ENCODE measurements around the gene LRRN4.

Gene LRRN4

DNA sequence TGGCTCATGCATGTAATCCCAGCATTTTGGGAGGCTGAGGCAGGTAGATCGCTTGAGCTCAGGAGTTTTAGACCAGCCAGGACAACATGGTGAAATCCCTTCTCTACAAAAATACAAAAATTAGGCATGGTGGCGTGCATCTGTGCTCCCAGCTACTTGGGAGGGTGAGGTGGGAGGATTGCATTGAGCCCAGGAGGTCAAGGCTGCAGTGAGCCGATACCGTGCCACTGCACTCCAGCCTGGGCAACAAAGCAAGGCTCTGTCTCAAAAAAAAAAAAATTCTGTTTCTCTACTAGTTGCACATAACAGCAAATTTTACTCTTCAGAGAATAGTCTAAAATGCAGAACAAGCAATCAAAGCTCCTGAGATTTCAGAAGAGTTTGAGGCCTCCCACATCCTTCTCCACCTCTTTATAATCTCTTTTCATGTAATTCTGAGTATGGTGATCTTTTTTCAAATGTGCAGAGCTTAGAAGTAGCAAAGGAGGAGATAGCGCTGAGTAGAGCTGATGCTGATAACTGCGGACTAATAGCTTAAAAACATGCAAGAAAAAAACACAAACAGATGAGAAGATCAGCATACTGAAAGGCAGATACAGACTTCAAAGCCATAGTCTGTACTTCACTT lies 23.3 kb downstream of the LRRN4 start:
- DNase-seq (ENCODE audit: low read depth, low spot score): no peak

GRCh38 chr20:6029538-6029937 lies 24.3 kb downstream of the LRRN4 start:
- no peak for DNase-seq (ENCODE audit: low read depth, low spot score)

DNA sequence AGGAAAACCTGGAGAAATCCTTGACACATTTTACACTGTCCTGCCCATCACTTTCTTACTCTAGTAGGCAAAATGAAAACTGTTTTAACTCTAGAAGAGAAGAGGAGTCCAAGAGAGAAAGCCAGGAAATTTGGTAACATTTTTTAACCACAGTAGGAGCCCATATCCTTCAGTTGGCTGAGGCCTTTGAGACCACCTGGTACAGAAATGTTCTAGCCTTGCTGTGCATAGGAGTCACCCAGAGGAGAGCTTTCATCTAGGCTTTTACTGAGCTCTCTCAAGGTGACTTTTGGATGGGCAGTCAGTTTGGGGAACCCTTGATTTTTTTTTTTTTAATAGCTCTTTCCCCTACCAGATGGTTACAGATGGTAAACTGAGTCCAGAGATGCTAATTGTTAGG lies 25.0 kb downstream of the LRRN4 start:
- no peak for DNase-seq (ENCODE audit: low read depth, low spot score)

- no peak for DNase-seq (ENCODE audit: low read depth, low spot score)
Observed at GRCh38 chr20:6026051-6026450, 27.8 kb downstream of the LRRN4 start.

DNA sequence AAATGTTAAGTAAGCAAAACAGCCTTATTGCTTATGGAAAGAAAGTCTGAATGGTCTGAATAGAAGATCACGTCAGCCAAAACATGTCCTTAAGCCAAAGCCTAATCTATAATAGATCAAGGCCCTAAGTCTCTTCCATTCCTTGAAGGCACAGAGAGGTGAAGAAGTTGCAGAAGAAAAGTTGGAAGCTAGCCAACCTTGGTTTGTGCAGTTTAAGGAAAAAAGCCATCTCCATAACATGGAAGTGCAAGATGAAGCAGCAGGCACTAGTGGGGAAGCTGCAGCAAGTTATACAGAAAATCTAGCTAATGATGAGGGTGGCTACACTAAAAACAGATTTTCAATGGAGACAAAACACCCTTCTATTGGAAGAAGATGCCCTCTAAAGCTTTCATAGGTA lies 29.1 kb downstream of the LRRN4 start:
- DNase-seq (ENCODE audit: low read depth, low spot score): no peak

GRCh38 chr20:6017880-6018279 lies 36.0 kb downstream of the LRRN4 start:
- DNase-seq (ENCODE audit: low read depth, low spot score): no peak

- no peak for DNase-seq (ENCODE audit: low read depth, low spot score)
Observed at GRCh38 chr20:6017467-6017866, 36.4 kb downstream of the LRRN4 start.

- no peak for DNase-seq (ENCODE audit: low read depth, low spot score)
Observed at GRCh38 chr20:6014957-6015356, 38.9 kb downstream of the LRRN4 start.

DNA sequence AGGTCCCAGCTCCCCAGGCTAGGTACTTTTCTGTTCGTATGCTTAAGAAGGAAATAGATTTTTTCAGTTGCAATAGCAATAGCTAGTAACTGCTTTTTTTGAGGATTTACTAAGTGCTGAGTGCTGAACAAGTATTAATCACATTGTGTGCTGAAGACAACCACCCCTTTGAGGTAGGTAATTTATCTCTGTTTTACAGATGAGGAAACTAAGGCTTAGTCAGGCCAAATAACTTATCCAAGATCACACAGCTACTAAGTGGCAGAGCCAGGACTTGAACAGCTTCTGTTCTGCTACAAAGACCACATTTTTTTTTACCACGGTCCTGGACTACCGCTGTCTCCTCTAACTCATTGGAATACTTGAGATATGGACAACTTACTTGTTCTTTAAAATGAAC lies 39.8 kb downstream of the LRRN4 start:
- no peak for DNase-seq (ENCODE audit: low read depth, low spot score)

DNA sequence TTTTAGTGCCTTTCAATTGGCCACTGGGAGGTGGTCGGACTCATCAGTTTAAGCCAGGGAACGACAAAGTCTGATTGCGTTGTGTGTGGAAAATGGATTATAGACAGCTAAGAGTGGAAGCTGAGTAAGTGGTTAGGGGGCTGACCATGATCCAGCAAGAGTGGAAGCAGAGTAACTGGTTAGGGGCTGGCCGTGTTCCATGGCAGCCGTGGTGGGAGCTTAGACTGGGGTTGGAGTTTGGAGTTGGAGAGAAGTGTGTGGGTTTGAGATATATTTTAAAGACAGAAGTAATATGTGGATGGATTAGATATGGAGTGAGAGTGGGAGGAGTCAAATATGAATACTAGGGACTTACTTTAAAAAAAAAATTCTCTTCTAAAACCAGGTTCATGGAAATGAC lies 41.7 kb downstream of the LRRN4 start:
- no peak for DNase-seq (ENCODE audit: low read depth, low spot score)

GRCh38 chr20:6008254-6008653 lies 45.6 kb downstream of the LRRN4 start:
- DNase-seq (ENCODE audit: low read depth, low spot score): peak; percentile 89

- no peak for DNase-seq (ENCODE audit: low read depth, low spot score)
Observed at GRCh38 chr20:6007529-6008103, 46.2 kb downstream of the LRRN4 start.

DNA sequence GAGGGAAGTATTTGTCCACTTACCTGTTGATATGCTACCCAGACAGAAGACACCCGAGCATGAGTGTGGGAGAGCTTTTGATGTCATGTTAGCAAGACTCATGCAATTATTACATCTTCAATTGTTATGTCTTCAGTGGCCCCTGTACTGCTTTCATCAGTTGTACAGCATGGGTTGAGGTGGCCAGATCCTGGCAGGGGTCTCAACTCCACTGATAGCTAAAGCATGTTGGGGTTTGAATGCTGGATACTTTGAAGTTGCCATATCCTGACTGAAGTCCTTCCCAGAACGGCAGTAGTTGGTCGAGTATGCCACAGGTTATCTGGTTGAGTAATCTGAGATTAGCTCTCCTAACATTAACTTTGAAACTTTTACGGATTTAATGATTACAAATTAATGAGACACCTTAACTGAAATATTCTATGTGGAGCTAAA lies 46.7 kb downstream of the LRRN4 start:
- DNase-seq (ENCODE audit: low read depth, low spot score): peak; percentile 19

- DNase-seq (ENCODE audit: low read depth, low spot score): no peak
Observed at GRCh38 chr20:6006603-6006949, 47.3 kb downstream of the LRRN4 start.

DNA sequence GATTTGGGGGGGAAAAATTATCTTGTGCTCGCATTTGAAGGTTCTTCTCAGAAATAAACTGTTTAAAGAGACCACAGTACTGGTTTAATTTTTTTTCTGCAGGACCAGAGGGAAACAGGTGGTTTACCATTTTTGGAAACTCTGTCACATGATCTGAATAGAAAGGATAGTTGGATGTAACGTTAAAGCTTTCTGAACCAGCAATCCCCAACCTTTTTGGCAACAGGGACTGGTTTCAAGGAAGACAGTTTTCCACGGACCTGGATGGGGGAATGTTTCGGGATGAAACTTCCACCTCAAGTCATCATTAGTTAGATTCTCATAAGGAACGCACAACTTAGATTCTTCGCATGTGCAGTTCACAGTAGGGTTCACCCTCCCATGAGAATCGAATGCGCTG lies 53.0 kb downstream of the LRRN4 start:
- no peak for DNase-seq (ENCODE audit: low read depth, low spot score)

GRCh38 chr20:5999783-6000182 lies 54.1 kb downstream of the LRRN4 start:
- no peak for DNase-seq (ENCODE audit: low read depth, low spot score)

GRCh38 chr20:5996765-5997164 lies 57.1 kb downstream of the LRRN4 start:
- DNase-seq (ENCODE audit: low read depth, low spot score): no peak

DNA sequence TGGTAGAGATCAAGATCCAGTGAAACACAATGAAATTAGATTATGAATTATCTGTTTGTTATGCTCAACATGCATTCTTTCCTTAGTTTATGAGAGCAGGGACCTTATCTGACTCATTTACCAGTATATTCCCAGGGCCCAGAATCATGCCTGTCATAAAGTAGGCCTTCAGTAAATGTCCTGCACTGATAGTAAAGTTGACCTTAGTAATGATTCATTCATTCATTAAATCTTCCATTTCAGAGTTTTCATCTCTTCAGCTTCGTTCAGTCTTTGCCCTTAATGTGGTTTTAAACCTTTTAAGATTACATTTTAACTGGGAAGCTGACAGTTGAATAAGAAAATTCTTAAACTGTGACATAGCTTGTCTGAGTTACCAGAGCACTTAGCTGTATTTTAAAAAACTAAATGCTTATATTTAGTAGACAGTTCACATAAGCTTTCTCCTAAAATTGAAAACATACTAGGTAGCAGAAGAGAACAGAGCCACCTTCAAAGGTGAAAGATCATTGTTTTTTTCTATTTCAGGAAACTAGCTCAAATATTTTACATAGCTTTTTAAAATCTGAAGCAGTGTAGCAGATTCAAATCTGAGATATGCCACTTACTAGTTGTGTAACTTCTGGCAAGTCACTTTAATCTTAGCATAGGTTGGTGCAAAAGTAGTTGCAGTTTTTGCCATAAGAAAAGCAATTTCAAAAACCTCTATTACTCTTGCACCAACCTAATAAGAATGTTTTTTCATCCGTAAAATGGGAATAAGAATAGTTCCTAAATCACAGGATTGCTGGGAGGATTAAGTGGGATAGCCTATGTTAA lies 62.0 kb downstream of the LRRN4 start:
- peak; percentile 14 for DNase-seq (ENCODE audit: low read depth, low spot score)

DNA sequence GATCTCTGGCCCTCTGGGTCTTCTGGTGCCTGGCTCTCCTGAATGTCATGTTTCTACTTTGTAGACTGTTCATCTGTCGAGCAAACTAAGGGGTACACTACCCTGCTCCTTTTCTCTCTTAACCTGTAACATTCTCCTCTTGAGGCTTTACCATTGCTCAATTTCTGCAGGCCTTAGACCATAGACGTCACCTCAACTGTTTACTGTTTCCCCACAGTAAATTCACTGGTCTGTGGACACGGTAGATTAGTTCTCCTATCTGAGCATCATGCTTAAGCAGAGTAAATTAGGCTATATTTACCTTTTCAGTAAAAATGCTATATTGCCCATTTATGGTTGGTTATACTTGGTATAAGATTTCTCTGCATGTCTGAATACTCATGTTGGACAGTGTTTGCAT lies 62.9 kb downstream of the LRRN4 start:
- DNase-seq (ENCODE audit: low read depth, low spot score): no peak
